ENCODE measurements around the gene IGSF21. TPM values are rescaled to one million over a fixed set of nuclear protein-coding genes. Genes with fewer than 3 reads are reported as not detected.

IGSF21 gene
- total RNA-seq, 1 experiment from 2014 or later: 5.2 TPM

- peaks cover 10% of the 10 kb centered on the region; the same call in 1 of the 2 replicates for H3K4me1 ChIP-seq (ENCODE audit: insufficient read depth, low read length)
- no peak overlapping the region for H2BK5ac ChIP-seq (ENCODE audit: insufficient read length, low read length)
- H3K18ac ChIP-seq (ENCODE audit: insufficient read length, low read depth, low read length): no peak overlapping the region
- no peak overlapping the region for H3K56ac ChIP-seq (ENCODE audit: insufficient read length, low read depth, low read length)
- no peak overlapping the region for H3K4ac ChIP-seq (ENCODE audit: low read depth, low read length)
- no peak for DNase-seq
- no peak overlapping the region for H3K27ac ChIP-seq (ENCODE audit: insufficient read length, low read depth, low read length)
- peaks cover 37% of the 10 kb centered on the region for H3K23me2 ChIP-seq (ENCODE audit: insufficient read length, low read depth, low read length, poor library complexity, severe bottlenecking)
- no CpG with 5 or more reads among the region's 26 CpGs for WGBS (ENCODE audit: extremely low coverage, insufficient read length, low lambda C conversion rate)
- H3K27me3 ChIP-seq (ENCODE audit: insufficient read depth, low read length): peaks cover 14% of the 10 kb centered on the region; the same call in 1 of the 2 replicates
- TF ChIP-seq CTCF (conservative IDR thresholded peaks at IDR 0.05): no peak
- no peak overlapping the region for H2AFZ ChIP-seq (ENCODE audit: low read length)
- peaks cover 3% of the 10 kb centered on the region for H4K20me1 ChIP-seq (ENCODE audit: control insufficient read depth, insufficient read depth, insufficient read length)
- H4K5ac ChIP-seq (ENCODE audit: insufficient read length, low read depth, low read length): no peak overlapping the region
- no peaks in the 10 kb centered on the region for H3K79me1 ChIP-seq (ENCODE audit: insufficient read depth, low read depth, low read length, poor library complexity, severe bottlenecking)
- H2BK120ac ChIP-seq (ENCODE audit: low read depth, low read length, poor library complexity, severe bottlenecking): no peak overlapping the region
- H3T11ph ChIP-seq (ENCODE audit: low read length): no peak overlapping the region
- no peak overlapping the region for H2BK20ac ChIP-seq (ENCODE audit: low read depth, low read length, poor library complexity, severe bottlenecking)
- H3K14ac ChIP-seq (ENCODE audit: insufficient read depth, low read length): no peak overlapping the region; the same call in 1 of the 2 replicates
- H3K9ac ChIP-seq (ENCODE audit: extremely low read depth, insufficient read length, low read length): peak overlapping the region; percentile 28
- no peak overlapping the region for H4K91ac ChIP-seq (ENCODE audit: insufficient read length, low read depth, low read length)
- Mint-ChIP-seq H3K27me3 (ENCODE audit: low read depth) (peaks cover 86% of the 10 kb centered on the region), H3K36me3 (ENCODE audit: insufficient read depth in 1 of 3, low read depth in 3 of 3) (no peaks in the 10 kb centered on the region), H3K4me3 (peak overlapping the region; percentile 59 to 92), H3K27ac (no peak overlapping the region), H3K9me3 (peaks cover 4 to 10% of the 10 kb centered on the region in 2 experiments; a peak in 3 of 5 replicates), H3K4me1 (peaks cover 36 to 45% of the 10 kb centered on the region in 2 experiments)
- no peak overlapping the region for H2AK5ac ChIP-seq (ENCODE audit: insufficient read length, low read length)
- no peak overlapping the region for H2BK12ac ChIP-seq (ENCODE audit: insufficient read length, low read depth, low read length)
- no peaks in the 10 kb centered on the region; the same call in 1 of the 2 replicates for H3K79me2 ChIP-seq (ENCODE audit: insufficient read depth, low read length)
- peak overlapping the region; percentile 90 for H3K4me2 ChIP-seq (ENCODE audit: insufficient read depth, insufficient read length, low read length)
- H3K23ac ChIP-seq (ENCODE audit: insufficient read length, low read depth, low read length): no peak overlapping the region
- H4K8ac ChIP-seq (replicated peaks; ENCODE audit: insufficient read length, low read depth, low read length): no peak overlapping the region
- no peaks in the 10 kb centered on the region for H3K9me3 ChIP-seq (ENCODE audit: control insufficient read depth, low read depth, low read length)
- H2BK15ac ChIP-seq (ENCODE audit: low read depth, low read length): no peak overlapping the region
Measured at GRCh38 chr1:18108299-18109057, 880 bp downstream of the IGSF21 start.

All from H9 (cell line).